Stimulated activated CD4-positive, alpha-beta T cell treated with anti-CD3 and anti-CD28 coated beads, Interleukin-1b, Interleukin-23, amount 100 ng/mL, for 48 hours (primary cell): ENCODE results near the gene WSCD1.

Source experiments
- DNase-seq: peaks from one replicate; pipeline ENCODE4 v3.0.0-alpha.2; 2020

The WSCD1 gene

DNA sequence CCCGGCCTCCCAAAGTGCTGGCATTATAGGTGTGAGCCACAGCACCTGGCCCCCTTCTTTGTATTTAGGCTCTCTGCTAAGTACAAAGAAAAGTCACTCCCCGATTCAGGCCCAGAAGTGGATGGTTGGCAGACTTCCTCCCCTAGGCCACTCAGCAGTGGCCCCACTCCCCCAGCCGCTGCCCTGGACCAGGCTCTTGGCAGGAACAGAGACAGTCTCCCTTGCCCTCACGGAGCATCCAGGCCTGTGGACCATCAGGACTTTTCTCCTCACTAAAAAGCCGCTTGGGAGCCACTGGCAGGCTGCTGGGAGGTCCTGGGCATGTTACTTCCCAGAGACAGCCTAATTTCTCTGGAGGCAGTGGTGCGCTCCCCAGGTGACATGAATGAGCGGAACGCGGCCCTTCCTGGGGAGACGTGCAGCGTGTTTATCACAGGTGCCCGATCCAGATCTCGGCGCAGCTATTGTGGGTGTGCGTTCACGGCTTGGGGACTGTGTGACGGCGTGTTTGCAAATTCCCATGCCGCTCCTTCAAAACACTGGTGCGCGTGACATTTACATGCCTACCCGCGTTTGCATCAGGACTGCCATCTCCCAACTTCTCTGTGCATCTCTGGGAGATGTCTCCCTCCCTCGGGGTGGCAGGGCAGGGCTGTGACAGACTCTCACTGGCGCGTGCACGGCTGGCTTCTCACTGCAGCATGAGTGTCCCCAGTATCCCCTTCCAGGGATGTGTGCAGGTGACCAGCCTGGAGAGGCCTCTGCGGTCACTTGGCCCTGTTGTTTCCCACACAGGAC lies 16.6 kb downstream of the WSCD1 start:
- DNase-seq: no peak

DNA sequence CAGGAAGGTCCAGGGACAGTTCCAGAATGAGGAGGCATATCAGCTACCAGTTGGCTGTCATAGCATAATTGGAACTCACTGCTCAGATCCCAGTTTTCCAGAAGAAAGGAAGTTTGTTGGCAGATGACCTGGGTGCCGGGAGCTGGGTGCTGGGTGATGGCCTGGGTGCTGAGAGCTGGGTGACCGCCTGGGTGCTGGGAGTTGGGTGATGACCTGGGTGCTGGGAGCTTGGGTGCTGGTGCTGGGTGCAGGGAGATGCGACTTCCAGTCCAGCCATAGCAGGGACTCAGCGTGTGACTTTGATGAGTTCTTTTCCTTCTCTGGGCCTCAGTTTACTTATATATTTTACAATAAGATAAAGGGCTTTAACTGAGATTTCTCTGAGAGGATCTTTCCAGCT lies 18.0 kb downstream of the WSCD1 start:
- DNase-seq: no peak

DNA sequence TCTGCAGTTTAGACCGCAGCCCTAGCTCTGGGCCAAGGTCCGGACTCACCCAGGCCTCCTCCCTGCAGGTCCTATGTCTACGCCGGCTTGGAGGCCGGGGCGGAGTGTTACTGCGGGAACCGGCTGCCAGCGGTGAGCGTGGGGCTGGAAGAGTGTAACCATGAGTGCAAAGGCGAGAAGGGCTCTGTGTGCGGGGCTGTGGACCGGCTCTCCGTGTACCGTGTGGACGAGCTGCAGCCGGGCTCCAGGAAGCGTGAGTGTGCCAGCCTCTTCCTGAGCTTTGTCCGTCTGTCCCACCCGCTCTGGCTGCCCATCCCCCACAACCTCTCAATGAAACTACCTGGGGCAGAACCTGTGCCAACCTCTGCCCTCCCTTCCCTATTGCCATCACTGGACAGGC lies 20.1 kb downstream of the WSCD1 start:
- DNase-seq: no peak

DNA sequence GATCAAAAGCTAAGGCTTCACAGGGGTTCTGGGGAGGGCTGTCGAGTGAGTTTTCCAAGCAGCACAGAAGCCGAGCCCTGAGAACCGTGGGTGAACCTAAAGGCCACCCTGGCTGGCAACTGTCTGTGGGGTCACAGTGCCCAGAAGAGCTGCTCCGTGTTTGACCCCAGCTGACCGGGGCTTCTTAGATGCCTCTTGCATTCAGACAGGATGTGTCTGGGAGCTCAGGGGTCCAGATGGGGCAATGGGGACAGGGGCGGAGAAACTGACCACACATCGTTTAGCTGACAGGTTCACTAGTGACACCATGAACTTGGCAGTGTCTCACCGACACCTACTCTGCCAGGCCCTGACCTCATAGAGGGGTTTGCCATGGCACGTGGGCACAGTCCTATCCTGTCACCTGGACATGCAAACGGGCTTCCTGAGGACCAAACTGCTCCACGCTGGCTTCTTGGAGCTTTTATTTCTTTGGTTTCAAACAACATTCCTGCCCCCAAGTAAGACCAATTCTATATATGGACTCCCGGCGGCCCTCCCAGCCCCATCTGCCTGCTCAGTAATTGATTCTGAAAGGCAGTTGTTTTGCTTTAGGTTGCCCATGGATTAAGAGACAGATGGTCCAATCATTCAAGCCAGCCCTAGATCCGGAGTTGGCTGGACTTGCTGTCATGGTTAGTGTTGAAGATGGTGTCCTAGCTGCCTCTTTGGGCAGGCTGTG lies 22.2 kb downstream of the WSCD1 start:
- DNase-seq: no peak

DNA sequence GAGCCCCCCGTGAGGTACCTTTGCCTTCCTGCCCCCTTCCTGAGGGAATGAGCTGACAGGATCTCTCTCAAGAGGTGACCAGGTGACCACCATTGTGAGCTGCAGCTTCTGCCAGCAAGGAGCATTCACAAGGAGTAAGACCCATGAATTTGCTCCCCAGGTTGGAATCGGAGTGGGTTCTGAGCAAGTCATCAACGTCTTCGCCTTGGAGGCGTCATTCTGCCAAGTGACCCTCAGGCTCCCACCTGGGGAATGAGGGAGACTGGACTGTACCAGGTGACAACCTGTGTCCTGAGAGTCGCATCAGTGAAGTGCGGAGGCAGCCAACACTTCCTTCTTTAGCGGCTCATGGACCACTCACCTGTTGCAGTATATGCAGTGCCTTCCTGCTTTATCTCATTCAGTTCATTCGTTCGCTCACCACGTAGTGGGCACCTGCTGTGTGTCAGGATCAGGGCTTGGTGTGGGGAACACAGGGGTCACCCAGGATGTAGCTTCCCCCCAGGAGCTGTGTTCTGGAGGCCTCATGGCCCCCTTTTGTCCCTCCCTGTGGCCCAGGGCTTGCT lies 22.8 kb downstream of the WSCD1 start:
- DNase-seq: no peak

DNA sequence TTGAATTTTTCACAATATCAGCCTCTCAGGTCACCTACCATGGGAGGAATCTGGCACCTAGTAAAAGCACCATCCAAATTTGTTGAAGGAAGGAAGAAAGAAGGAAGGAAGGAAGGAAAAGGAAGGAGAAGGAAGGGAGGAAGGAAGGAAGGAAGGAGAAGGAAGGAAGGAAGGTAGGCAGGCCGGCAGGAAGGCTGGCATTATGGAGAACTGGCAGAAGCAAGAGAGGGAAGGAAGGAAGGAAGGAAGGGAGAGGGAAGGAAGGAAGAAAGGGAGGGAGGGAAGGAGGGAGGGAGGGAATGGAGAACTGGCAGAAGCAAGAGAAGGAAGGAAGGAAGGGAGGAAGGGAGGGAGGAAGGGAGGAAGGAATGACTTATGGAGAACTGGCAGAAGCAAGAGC lies 24.3 kb downstream of the WSCD1 start:
- DNase-seq: no peak

DNA sequence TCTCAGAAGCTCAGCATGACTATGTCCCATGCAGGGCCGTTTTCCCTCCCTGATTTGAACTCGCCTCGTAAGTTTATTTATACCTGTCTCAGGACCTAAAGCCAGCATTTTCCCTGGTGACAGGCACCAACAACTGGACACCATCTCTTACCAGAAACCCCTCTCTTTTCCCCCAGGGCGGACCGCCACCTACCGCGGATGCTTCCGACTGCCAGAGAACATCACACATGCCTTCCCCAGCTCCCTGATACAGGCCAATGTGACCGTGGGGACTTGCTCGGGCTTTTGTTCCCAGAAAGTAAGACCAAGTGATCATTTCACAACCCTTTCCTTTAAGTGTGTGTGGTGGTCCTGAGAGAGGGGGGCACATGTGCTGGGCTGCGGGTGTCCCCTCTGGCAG lies 24.7 kb downstream of the WSCD1 start:
- DNase-seq: no peak

DNA sequence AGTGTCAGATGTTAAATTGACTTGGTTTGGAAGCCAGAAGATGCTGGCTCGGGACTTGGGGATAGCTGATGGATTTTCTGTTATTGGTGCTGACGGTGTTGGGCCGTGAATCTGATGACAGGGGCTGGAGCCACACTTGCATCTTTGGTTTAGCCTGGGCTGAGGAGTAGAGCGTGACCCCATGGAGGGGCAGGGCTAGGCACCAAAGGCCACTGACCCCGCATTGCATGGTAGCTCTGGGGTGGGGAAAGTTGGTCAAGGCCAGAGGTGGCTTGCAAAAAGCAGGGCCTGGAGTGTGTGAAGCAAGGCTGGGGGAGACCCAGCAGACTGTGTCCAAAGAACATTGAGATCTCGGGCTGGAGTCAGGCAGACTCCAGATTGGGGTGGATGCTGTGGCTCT lies 25.3 kb downstream of the WSCD1 start:
- DNase-seq: no peak

DNA sequence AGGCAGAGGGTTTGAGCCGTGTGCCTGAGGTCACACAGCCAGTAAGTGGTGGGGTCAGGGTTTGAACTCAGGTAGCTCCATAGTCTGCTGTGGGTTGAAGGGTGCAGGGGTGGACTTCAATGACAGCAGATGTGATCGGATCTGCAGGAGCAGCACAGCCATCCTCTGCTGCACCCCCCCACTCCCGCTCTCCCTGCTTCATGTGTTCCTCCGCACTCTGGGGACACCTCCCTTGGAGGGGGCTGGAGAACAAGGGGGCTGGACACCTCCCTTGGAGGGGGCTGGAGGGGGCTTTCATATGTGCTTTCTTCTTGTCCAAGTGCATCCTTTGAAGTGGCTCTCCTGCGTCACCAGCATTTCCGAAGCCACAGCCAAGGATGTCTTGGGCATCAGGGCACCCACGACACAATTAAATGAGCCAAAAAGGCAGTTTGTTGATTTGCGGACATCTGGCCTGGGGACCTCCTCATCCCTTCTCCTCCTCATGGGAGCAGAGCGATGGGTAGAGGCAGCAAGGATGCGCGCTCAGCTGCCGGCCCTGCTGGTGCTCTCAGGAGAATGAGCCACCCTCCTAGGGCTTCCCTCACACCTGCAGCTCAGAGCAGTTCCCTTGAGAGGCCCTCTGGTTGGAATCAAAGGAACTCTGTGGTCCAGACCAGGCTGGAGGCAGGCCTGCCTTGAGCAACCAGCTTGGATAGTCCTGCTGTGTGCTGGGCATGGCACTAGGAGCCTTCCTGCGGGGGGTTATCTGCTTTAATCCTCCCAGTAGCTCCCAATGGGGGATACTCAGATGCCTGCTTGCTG lies 26.2 kb downstream of the WSCD1 start:
- DNase-seq: no peak

DNA sequence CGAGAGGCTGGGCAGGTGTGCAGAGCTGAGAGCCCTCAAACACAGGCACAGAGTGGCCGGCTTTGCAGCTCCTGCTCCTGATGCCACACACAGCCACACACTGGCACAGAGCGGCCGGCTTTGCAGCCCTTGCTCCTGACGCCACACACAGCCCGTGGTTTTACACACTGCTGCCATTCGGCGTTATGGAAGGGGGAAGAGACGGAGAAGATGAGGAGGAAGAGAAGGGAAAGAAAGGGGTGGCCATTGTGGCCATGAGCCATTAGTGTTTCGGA lies 26.8 kb downstream of the WSCD1 start:
- DNase-seq: no peak

DNA sequence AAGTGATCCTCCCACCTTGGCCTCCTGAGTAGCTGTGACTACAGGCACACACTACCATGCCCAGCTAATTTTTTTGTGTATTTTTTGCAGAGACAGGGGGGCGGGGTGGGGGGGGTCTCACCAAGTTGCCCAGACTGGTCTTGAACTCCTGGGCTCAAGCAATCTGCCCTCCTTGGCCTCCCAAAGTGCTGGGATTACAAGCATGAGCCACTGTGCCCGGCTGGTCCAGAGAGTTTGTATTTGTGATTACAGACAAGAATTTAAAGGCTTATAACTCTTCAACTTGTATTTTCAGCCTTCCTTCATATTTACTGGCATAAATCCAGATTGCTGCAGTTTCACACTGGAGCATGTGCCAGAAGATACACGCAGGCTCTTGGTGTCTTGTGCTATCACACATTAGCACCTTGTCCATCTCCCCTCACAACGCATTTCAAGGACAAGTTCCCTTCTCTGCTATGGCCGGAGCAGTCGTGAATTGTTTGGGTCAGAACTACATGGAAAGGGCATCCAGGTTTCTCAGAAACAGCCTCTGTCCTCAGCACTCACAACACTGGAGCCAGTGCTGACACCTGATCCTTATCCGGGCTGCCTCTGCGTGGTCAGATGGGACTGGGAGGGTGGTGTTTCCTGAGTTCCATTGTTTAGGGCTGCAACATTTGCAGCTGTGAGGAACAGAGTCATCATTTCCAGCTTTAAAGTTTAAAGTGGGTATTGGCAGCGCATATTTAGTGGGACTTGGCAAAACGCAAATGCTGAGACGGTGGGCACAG lies 28.1 kb downstream of the WSCD1 start:
- DNase-seq: no peak

DNA sequence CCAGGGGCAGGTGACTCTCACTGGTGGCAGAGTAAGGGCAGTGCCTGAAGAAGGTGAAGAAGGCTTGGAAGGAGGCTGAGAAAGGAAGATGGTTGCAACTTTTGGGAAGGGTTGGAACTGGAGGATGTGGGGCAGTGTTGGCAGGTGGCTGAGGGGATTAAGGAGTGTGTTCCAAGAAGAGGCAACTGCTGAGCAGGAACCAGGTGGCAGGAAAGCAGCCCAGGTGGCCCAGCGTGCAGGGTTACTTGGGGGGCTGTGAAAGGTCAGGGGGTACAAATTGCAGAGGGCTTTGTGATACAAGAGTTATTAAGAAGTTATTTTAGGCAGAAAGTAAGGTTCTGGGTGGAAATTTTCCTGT lies 28.6 kb downstream of the WSCD1 start:
- no peak for DNase-seq

DNA sequence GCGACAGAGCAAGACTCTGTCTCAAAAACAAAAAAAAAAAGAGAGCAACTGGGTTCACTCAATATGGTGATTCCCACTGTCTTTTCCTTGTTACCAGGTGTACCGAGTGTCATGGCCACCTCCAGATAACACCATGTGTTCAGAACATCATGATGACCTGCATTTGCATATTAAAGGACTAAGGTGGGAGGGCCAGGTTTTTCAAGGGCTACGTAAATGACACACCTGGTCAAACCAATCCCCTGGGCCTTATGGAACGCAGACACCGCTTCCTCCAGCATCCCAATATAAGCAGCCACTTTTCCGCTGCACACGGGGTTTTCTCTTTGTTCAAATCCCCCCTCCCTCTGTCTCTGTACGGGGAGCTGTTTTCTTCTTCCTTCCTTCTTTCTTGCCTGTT lies 29.3 kb downstream of the WSCD1 start:
- DNase-seq: no peak

DNA sequence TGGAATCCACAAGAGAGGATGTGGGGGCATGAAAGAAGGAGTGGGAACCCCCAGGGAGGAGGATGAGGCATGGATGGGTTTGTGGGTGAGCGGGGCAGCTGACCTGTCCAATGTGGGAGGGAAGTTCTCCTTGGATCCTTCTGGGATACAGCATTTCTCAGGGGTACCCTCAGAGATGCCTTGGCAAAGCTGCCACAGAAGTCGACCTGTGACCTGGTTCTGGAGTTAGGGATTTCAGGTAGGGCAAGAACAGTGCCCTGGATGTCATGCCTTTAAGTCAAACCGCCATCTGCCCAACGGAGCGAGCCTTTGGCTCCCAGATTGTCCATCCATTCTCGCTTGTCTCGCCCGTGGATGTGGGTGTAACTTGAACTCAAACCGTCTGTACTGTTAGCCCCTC lies 30.0 kb downstream of the WSCD1 start:
- no peak for DNase-seq

DNA sequence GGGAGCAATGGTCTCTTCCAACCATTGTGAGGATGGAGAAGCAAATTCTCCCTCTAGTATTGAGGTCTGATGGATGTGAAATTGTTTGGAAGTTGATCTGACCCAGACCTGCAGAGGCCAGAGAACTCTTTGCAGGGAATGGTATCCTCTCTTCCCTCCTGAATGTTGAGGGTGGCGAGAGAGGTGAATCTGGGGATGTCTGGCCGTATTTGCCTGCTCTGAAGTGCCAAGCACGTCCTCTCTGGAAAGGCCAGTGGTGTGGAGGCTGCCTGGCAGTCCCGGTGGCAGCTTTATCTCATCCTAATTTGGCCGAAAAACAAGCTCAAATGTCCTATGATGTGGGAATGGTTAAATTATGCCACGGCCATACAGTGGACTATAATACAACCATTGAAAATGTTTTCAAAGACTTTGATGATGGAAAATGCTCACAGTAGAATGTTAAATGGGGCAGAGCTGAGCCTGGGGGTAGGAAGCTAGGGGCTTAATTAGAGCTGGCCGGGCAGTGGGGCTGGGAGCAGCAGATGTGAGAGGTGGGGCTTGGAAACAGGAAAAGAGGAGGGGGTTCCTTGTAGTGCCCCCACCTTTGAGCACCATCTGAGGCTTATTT lies 30.8 kb downstream of the WSCD1 start:
- DNase-seq: no peak

DNA sequence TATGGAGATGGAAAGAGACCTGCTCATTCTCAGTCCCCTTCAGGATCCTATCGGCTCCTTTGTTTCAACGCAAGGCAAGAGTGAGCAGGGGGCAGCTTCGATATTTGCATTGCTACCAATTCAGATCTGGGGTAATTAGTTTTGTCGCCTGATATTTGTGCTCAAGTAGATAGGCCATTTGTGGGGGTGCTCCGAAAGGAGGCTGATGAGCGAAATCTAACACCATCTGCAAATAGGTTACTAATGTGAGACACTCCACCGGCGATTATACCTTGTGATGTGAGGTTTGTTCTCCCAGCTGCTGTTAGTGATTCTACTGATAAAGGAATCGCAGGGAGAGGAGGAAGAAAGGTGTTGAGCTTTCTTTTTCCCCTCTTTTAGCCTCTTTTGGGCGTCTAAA lies 31.5 kb downstream of the WSCD1 start:
- no peak for DNase-seq

DNA sequence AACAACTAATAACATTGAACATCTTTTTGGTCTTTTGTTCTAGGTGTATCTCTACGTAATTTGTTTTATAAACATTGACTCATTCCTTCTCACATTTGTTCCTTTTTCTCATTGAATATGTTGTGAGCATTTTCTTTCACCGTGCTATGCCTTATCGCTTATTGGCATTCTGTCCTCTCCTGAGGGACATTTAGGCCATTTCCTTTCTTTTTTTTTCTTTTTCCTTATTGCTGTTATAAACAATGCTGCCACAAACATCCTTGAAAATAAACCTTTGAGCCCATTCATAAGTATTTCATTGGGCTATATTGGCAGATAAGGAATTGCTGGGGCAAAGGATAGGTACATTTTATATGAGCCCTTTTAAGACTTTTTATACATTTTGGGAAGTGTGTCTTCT lies 32.4 kb downstream of the WSCD1 start:
- no peak for DNase-seq

DNA sequence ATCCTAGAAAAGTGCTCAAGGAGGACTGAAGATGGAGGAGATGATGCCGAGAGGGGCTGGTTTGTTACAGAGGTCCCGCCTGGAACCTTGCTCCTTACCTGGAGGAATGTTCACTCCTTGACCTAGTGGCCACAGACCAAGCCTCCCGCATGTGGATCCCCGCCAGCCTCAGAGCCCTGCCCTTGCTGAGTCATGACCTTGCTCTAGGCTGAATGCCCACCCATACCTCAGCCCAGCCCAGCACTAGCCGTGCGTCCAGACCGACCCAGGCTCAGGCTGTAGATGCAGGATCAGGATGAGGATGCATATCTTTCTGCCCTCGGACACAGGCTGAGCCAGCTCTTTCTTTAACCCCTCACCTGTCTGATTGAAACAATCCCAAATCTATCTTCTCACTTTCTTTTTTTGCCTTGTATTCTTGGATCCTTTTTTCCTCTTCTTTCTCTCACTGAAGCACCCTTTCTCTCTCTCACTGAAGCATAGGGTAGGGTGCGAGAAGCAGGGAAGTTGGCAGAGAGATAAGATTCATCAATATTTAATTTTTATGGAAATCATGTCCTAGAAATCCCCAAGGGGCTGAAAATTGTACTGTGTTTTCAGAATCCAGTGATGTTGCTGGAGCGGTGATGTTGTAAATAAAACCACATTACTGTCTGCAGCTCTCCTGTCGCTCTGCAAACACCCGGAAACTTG lies 34.9 kb downstream of the WSCD1 start:
- no peak for DNase-seq

DNA sequence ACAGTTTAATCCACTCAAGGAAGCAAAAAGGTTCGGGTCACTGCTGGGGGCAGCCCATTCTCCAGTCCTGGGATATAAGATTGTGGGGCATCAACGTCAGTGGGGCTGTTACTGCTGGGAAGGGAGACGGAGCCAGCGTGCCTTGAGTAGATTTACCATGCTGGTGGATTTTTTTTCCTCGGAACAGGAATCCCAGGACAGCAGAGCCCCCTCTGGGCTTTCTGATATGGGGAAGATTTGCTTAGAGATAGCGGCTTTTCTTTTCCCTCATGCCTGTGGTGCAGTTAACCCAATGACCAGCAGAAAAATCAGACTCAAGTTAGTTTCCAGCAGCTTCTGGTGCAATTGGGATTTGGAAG lies 35.4 kb downstream of the WSCD1 start:
- no peak for DNase-seq

DNA sequence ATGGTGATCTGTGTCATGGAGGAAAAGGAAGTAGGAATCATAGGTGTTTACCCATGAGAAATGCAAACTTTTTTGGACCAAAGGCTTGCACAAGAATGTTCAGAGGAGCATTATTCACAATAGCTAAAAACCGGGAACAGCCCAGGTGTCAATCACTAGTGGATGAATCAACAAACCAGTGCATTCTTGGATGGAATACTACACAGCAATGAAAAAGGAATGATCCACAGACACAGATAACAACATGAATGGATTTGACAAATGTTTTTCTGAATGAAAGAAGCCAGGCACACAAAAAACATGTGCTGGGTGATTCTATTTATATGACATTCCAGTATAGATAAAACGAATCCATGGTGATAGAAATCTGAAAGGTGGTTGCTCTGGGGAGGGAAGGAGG lies 36.0 kb downstream of the WSCD1 start:
- DNase-seq: no peak

DNA sequence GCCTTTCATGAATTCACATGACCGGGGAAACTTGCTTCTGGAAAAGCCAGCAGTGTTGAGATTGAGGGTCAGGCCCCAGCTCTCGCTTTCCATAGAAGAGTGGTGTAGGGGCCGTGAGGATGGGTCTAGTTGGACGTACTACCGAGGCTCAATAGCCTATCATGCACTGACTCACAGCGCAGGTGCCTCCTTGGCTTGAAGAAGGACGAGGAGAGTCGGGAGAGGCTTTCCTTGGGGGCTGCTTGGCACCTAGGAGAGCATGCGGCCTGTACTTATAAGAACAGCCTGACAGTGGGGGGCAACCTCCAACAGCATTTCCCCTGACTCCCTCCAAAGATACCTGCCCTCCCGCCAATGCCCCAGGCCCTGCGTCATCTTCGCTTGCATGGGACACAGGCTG lies 37.6 kb downstream of the WSCD1 start:
- DNase-seq: no peak

DNA sequence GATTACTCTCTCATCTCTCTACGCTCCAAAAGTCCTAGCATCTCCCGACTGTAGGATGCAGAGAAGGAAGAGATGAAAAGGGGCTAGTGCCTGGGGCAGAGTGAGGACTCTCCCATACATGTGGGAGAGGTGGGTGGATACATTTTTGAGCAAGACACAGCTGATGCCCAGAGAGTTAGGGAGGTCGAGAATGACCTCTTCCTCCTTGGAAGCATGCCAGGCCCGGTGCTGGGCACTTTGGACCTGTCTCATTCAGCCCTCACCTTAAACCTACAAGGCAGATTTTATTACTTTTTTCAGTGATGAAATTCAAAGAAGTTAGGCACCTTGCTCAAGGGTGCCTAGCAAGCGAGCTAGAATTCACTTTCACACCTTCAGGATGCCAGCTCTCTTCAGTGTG lies 38.2 kb downstream of the WSCD1 start:
- no peak for DNase-seq
